ENCODE data around the gene AP5M1. TPM values are rescaled to one million over a fixed set of nuclear protein-coding genes. Genes with fewer than 3 reads are reported as not detected.
"Not testable (repeated sequence)": the region's sequence is repeated elsewhere in the genome, so short reads cannot be mapped to it uniquely, and the experiment has no call there.

AP5M1 gene
- total RNA-seq, 2 donors from 2014 or later: 51.2 to 53.0 TPM

- Mint-ChIP-seq H3K4me1 (no peaks in the 10 kb centered on the region), H3K27me3 (peaks cover 9% of the 10 kb centered on the region), H3K4me3 (no peak overlapping the region), H3K36me3 (ENCODE audit: low read depth) (no peaks in the 10 kb centered on the region), H3K27ac (no peak overlapping the region)
- DNase-seq: no peak
- no peaks in the 10 kb centered on the region for H3K9me3 ChIP-seq (ENCODE audit: control insufficient read depth, low read length, poor library complexity, severe bottlenecking)
- ATAC-seq: no peak
Measured at GRCh38 chr14:57299511-57299910, 30.7 kb downstream of the AP5M1 start.

- ATAC-seq (no peak), DNase-seq (no peak)
- Mint-ChIP-seq H3K27ac (no peak overlapping the region), H3K27me3 (peaks cover 42% of the 10 kb centered on the region), H3K4me3 (no peak overlapping the region), H3K4me1 (no peaks in the 10 kb centered on the region), H3K36me3 (ENCODE audit: low read depth) (no peaks in the 10 kb centered on the region)
- H3K9me3 ChIP-seq (ENCODE audit: control insufficient read depth, low read length, poor library complexity, severe bottlenecking): no peaks in the 10 kb centered on the region
Measured at GRCh38 chr14:57302883-57303282, 34.1 kb downstream of the AP5M1 start.

GRCh38 chr14:57314396-57315089 lies 45.8 kb downstream of the AP5M1 start:
- no peaks in the 10 kb centered on the region for H3K9me3 ChIP-seq (ENCODE audit: control insufficient read depth, low read length, poor library complexity, severe bottlenecking)
- no peak for DNase-seq
- Mint-ChIP-seq H3K4me3 (no peak overlapping the region), H3K36me3 (ENCODE audit: low read depth) (no peaks in the 10 kb centered on the region), H3K27me3 (peaks cover 4% of the 10 kb centered on the region), H3K4me1 (no peaks in the 10 kb centered on the region), H3K27ac (no peak overlapping the region)
- ATAC-seq: no peak

GRCh38 chr14:57317248-57317833 lies 48.6 kb downstream of the AP5M1 start:
- no peak overlapping the region for H3K4me3 Mint-ChIP-seq
- H3K27ac Mint-ChIP-seq: no peak overlapping the region
- DNase-seq (peak; percentile 41 to 65 (median 42)), ATAC-seq (peak; percentile 71)
- no peaks in the 10 kb centered on the region for H3K9me3 ChIP-seq (ENCODE audit: control insufficient read depth, low read length, poor library complexity, severe bottlenecking)
- H3K27me3 Mint-ChIP-seq: no peaks in the 10 kb centered on the region
- H3K4me1 Mint-ChIP-seq: no peaks in the 10 kb centered on the region
- no peaks in the 10 kb centered on the region for H3K36me3 Mint-ChIP-seq (ENCODE audit: low read depth)

GRCh38 chr14:57319636-57320192 lies 50.9 kb downstream of the AP5M1 start:
- H3K27me3 Mint-ChIP-seq: peaks cover 12% of the 10 kb centered on the region
- no peak overlapping the region for H3K4me3 Mint-ChIP-seq
- H3K27ac Mint-ChIP-seq: no peak overlapping the region
- DNase-seq (no peak), ATAC-seq (no peak)
- H3K4me1 Mint-ChIP-seq: no peaks in the 10 kb centered on the region
- no peaks in the 10 kb centered on the region for H3K36me3 Mint-ChIP-seq (ENCODE audit: low read depth)
- no peaks in the 10 kb centered on the region for H3K9me3 ChIP-seq (ENCODE audit: control insufficient read depth, low read length, poor library complexity, severe bottlenecking)

GRCh38 chr14:57323721-57324120 lies 55.0 kb downstream of the AP5M1 start:
- H3K36me3 Mint-ChIP-seq (ENCODE audit: low read depth): no peaks in the 10 kb centered on the region
- H3K27me3 Mint-ChIP-seq: peaks cover 12% of the 10 kb centered on the region
- no peak for ATAC-seq
- H3K27ac Mint-ChIP-seq: no peak overlapping the region
- no peaks in the 10 kb centered on the region for H3K9me3 ChIP-seq (ENCODE audit: control insufficient read depth, low read length, poor library complexity, severe bottlenecking)
- no peaks in the 10 kb centered on the region for H3K4me1 Mint-ChIP-seq
- no peak for DNase-seq
- H3K4me3 Mint-ChIP-seq: no peak overlapping the region

GRCh38 chr14:57326253-57326652 lies 57.5 kb downstream of the AP5M1 start:
- H3K27ac Mint-ChIP-seq: no peak overlapping the region
- no peaks in the 10 kb centered on the region for H3K36me3 Mint-ChIP-seq (ENCODE audit: low read depth)
- ATAC-seq (no peak), DNase-seq (no peak)
- H3K9me3 ChIP-seq (ENCODE audit: control insufficient read depth, low read length, poor library complexity, severe bottlenecking): no peaks in the 10 kb centered on the region
- H3K4me3 Mint-ChIP-seq: no peak overlapping the region
- no peaks in the 10 kb centered on the region for H3K4me1 Mint-ChIP-seq
- H3K27me3 Mint-ChIP-seq: peaks cover 12% of the 10 kb centered on the region

- DNase-seq (no peak), ATAC-seq (no peak)
- no peaks in the 10 kb centered on the region for H3K36me3 Mint-ChIP-seq (ENCODE audit: low read depth)
- no peak overlapping the region for H3K4me3 Mint-ChIP-seq
- no peaks in the 10 kb centered on the region for H3K4me1 Mint-ChIP-seq
- no peak overlapping the region for H3K27ac Mint-ChIP-seq
- no peaks in the 10 kb centered on the region for H3K9me3 ChIP-seq (ENCODE audit: control insufficient read depth, low read length, poor library complexity, severe bottlenecking)
- no peaks in the 10 kb centered on the region for H3K27me3 Mint-ChIP-seq
Measured at GRCh38 chr14:57329833-57330232, 61.1 kb downstream of the AP5M1 start.

- not testable (repeated sequence) for H3K27me3 Mint-ChIP-seq
Measured at GRCh38 chr14:57332475-57332874, 63.7 kb downstream of the AP5M1 start.

GRCh38 chr14:57333726-57334125 lies 65.0 kb downstream of the AP5M1 start:
- not testable (repeated sequence) for H3K36me3 Mint-ChIP-seq (ENCODE audit: low read depth); H3K9me3 ChIP-seq (ENCODE audit: control insufficient read depth, low read length, poor library complexity, severe bottlenecking); H3K27ac Mint-ChIP-seq; H3K27me3 Mint-ChIP-seq; DNase-seq; H3K4me3 Mint-ChIP-seq; ATAC-seq; H3K4me1 Mint-ChIP-seq

More at GRCh38 chr14:57332475-57332874, 63.7 kb downstream of the AP5M1 start:
- ATAC-seq; H3K36me3 Mint-ChIP-seq (ENCODE audit: low read depth); H3K4me1 Mint-ChIP-seq; H3K9me3 ChIP-seq (ENCODE audit: control insufficient read depth, low read length, poor library complexity, severe bottlenecking); DNase-seq; H3K4me3 Mint-ChIP-seq; H3K27ac Mint-ChIP-seq: not testable (repeated sequence)

GRCh38 chr14:57343545-57344297 lies 75.0 kb downstream of the AP5M1 start:
- H3K9me3 ChIP-seq (ENCODE audit: control insufficient read depth, low read length, poor library complexity, severe bottlenecking); H3K27ac Mint-ChIP-seq; ATAC-seq; DNase-seq; H3K4me3 Mint-ChIP-seq; H3K4me1 Mint-ChIP-seq; H3K36me3 Mint-ChIP-seq (ENCODE audit: low read depth): not testable (repeated sequence)
- H3K27me3 Mint-ChIP-seq: peaks cover 17% of the 10 kb centered on the region

GRCh38 chr14:57345106-57345505 lies 76.3 kb downstream of the AP5M1 start:
- H3K4me3 Mint-ChIP-seq: no peak overlapping the region
- ATAC-seq (no peak), DNase-seq (no peak)
- no peaks in the 10 kb centered on the region for H3K4me1 Mint-ChIP-seq
- H3K36me3 Mint-ChIP-seq (ENCODE audit: low read depth): no peaks in the 10 kb centered on the region
- no peaks in the 10 kb centered on the region for H3K9me3 ChIP-seq (ENCODE audit: control insufficient read depth, low read length, poor library complexity, severe bottlenecking)
- peaks cover 25% of the 10 kb centered on the region for H3K27me3 Mint-ChIP-seq
- H3K27ac Mint-ChIP-seq: no peak overlapping the region

GRCh38 chr14:57346741-57347140 lies 78.0 kb downstream of the AP5M1 start:
- no peaks in the 10 kb centered on the region for H3K4me1 Mint-ChIP-seq
- peaks cover 25% of the 10 kb centered on the region for H3K27me3 Mint-ChIP-seq
- no peaks in the 10 kb centered on the region for H3K9me3 ChIP-seq (ENCODE audit: control insufficient read depth, low read length, poor library complexity, severe bottlenecking)
- H3K36me3 Mint-ChIP-seq (ENCODE audit: low read depth): no peaks in the 10 kb centered on the region
- no peak overlapping the region for H3K27ac Mint-ChIP-seq
- no peak for ATAC-seq
- no peak for DNase-seq
- no peak overlapping the region for H3K4me3 Mint-ChIP-seq
